Kidney glomerular epithelial cell (primary cell): ENCODE measurements around the gene MMS22L.

Source experiments
- DNase-seq: peaks from one replicate; lab custom pipeline; 2025; lab: John Stamatoyannopoulos, UW

Gene MMS22L

DNA sequence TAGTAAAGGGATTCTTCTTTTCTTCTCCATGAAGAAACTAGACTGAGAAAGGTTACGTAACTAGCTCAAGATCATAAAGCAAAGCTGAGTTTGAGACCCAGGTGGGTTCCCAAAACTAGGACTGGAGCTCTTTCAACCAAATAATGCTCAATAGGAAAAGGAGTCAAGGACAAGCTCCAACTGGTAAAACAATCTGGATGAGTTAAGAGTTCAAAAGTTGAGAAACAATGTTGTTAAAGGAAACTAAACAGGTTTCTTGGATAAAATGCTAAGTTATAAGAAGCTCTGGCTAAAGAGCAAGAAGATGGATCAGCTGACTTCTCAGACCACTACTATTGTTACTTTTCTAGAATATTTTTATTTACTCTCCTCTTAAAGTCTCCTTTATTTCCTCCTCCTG, 137.3 kb downstream of the MMS22L start:
- no peak for DNase-seq

DNA sequence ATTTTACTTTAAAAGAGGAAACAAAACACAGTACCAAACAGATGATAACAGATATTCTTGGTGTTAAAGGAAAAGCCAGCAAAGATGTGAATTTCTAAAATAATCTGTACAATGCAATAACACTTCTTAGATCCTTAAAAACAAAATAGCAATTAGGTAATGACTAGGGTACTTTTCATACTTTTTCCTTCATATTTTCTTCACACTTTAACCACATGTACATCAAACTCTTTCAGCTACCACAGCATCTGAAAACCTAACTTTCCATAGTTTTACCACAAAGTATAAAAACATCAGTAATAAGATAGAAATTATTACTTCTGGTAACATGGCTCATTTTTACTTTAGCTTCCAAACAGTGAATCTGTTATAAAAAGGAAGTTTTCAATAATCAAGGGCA, 141.3 kb downstream of the MMS22L start:
- DNase-seq = no peak

DNA sequence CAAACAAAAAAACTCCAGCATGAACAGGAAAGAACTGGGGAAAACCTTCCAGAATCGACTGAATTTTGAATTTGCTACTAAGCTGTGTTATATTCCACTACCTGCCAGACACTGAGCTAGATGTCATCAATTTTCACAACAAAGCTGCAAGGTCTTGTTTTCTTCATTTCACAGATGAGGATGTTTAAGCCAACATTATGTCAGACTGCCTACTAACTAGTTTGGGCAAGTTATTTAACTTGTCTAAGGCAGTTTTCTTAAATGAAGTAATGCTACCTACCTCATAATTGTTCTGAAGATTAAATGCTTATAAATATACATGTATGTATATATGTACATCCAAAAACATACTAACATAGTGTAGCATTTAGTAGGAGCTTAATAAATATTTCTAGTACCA, 144.4 kb downstream of the MMS22L start:
- no peak for DNase-seq

DNA sequence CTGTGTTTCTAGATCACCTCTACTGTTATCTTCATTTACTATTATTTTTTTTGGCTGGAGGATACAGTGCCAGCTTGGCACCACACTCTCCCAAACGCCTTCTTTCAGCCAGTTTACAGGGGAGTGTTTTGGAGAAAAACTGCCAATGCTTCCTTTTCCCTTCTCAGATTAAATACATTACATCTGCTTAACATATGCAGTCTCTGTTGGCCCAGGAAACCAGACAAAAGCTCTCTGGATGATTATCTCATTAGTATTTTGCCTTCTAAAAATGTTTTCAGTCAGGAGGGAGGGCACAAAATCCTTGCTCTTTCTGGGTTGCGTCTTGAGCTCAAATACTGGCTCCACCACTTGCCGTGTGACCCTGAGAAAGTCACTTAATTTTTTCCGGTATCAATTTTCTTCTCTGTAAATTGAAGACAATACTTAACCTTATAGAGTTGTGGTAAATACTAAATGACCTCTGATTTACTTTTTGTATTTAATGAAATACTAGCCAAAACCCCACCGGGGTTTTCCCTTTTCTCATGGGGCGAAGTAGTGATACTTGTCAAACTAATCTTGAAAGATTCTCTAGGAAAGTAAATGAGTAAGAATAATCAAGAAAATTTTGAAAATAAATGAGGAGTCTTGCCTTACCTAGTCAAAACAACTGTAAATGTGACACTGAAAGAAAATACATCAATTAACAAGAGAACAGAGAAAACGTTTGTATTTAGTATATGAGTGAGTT, 146.2 kb downstream of the MMS22L start:
- no peak for DNase-seq

DNA sequence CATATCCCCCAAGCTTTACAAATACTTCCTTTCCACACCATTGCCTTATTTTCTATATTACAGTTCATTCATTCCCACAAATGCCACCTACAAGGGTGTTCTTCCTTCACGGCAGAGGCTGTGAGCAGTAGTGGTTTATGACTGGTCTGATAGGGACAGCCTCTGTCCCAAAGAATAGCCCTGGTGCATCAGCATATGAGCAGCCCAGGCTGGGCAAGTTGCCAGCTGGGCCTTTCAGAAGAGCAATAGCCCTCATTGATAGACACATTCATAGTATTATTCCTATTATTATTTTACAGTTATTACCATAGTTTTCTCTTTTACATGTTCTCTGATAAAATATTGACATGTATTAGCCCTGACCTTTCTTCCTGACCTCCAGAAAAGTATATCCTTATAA, 149.9 kb downstream of the MMS22L start:
- no peak for DNase-seq

DNA sequence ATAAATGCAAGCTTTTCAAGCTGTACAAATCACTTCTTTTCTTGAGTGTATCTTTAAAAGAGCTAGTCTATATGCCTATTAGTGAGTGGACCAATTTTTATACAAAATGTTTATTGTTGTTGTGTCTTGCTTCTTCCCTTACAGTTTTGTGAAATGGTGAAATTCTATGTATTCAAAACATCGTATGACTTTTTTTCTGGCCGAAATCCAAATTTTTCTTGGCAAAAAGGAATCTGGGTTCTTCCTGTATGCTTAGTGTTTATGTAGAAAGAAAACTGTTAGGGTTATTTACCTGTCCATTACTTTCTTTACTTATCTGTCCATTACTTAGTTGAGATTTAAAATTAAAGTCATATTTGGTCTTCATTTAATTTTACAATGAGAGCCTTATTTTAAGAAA, 153.9 kb downstream of the MMS22L start:
- DNase-seq = no peak

DNA sequence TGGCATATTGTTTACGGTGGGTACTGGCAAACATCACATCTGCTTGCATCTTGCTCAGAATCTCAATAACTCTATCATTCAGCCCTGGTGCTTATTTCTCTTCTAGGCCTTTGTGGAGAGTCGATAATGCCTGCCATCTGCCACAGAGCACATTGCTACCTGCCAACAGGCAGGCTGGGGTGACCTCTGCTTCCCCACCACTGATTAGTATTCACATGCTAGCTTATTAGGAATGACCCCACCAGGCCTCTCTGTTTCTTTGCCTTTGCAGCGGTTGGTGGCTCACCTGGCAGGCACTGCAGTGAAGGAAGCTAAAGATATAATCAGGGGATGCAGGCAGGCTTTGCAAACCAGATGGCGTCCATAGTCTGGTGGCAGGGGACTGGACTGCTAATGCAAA, 154.5 kb downstream of the MMS22L start:
- DNase-seq = no peak

DNA sequence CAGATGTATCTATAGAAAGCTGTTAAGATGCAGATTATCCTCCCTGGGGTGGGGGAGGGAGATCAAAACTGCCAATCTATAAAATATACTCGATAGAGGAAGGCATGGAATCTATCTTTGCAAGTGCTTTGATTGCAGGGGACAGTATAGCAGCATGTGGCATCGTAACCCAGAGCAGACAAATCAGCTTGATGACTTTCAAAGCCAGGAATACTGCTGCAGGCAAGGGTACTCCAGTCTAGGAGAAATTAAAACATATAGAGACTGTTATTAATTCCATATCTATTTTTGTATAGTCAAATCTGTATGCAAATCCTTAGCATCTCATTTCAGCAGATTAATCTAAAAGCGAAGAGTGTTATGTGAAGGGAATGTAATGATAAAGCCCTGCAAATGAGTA, 159.4 kb downstream of the MMS22L start:
- no peak for DNase-seq

DNA sequence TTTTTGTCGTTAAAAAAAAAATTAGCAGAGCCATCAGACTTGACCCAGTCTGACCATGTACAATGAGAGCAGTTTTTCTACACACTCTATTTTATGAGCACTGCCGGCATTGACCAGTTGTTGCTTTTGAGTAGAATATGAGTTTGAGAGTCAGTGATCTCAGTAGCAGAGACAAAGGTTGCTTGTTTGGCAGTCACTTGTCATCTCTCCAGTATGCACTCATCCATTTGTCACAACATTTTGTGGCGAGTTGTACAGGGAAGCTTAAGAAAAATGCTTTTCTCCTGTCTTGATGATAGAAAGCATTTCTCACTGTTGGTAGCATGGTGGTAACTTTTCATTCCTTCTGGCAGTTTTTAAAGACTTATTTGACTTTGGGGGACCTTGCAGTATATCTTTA, 159.9 kb downstream of the MMS22L start:
- no peak for DNase-seq

DNA sequence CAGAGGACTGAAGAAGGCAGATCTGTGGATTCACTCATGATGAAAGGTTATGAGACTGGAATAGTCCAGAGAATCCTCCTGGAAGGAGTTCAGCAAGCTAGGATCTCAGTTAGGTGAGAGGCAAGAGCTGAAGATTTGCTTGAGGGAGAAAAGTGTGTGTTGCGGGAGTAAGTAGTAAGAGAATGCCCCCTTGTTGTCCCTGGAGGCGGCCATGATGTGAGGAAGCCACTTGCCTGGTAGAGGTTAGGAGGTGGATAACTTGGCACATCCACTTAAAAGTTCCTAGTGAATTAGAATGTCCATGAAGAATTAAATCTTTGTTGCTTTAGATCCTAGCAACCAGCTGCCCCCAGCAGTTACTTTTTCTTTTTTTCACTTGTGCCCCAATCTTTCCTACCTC, 162.5 kb downstream of the MMS22L start:
- DNase-seq = no peak

DNA sequence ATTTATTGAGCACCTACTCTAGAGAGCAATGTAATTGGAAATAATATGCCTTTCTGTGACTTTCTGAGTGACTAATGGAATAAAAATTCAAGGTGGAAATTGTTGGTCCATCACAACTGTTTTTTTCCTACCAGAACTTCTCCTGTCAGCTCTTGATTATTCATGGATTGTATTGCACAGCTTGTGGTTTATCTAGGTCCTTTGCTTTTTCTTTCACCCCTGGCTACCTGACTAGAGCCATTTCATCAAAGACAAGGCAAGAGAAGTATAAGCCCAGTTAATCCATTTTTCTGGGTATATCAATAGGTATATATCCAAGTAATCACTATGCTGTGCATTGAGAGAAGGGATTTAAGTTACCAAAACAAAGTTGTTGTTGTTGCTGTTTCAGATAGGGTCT, 168.4 kb downstream of the MMS22L start:
- no peak for DNase-seq

DNA sequence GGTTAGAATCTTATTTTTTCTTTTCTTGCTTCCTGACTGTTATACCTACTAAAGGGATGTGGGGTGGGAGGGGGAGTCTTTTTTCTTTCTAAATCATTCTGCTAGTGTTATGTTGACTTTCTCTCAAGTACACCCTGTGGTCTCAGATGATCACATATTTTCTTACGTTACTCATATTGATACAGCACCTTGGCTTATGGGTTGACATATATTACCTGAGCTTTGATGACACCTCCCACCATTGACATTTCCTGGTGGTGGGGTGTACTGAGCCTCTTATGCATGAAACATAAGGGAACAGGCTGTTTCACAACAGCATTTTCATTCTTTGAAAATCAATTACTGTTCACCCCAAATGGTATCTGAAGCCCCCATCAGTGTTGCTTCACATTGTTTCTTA, 169.8 kb downstream of the MMS22L start:
- no peak for DNase-seq

DNA sequence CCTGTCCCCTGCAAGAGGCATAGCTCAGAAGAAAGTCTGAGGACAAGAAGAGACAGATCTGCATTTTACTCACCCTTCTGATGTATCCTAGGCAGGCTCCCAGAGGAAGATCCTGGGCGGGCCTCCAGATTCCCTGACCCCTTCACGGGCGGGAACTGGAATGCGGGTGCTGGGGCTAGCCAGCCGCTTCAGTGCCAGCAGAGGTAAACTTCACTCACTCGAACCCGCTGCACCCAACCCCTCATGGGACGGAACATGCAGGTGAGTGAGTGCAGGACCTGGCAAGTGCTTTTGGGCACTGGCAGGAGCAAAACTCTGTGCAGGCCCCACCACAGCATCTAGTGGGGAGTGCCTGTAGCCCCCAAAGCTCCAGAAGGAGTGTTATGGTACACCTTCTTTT, 171.8 kb downstream of the MMS22L start:
- DNase-seq = no peak

DNA sequence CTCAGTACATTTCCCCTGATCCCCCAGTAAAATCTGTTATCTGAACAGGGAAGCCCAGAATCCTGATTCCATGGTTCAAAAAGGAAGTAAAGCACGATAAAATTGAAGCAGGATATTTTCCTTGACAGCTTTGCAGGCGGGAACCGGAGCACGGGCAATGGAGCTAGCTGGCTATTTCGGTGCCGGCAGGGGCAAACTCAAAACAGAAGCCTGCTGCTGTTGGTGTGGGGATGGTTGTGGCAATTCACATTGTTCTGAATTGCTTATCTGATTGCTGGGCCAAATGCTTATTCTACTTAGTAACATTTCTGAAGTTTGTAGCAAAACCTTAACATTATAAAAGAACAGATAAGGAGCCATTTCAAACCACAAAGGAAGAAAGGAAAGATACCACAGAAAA, 172.4 kb downstream of the MMS22L start:
- DNase-seq = no peak

DNA sequence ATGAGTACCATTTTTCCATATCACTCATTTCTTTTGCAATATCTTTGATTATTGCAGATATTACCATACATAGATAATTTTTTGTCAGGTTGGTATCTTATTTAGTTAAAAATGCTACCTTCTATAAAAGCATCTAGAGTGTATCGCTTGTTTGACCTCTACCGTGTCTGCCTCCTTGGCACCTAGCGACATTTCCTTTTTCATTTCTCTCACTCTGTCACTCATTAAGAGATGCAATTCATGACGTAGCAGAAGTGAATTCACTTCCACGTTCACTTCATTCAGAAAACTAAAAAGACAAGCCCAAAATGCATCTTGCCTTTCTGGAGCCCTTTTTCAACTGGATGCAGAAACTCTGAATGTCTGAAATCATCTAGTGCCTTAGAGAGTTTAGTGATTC, 172.9 kb downstream of the MMS22L start:
- no peak for DNase-seq

DNA sequence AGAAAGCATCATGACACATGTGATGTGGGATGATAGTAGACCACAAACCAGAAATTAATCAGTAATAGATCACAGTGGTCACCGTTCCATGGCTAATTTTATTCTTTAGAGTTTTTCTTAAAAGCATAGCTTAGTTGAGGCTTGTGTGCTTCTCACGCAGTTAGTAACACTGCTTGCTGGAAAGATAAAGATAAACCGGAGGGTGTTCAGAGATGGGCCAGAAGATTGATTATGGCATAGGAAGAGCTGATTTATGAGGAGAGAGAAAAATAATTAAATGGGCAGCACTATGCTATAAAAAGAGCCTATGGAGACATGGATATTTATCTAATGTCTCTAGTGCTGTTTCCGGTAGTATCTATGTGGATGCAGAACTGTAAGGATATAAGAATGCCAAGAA, 173.6 kb downstream of the MMS22L start:
- no peak for DNase-seq

DNA sequence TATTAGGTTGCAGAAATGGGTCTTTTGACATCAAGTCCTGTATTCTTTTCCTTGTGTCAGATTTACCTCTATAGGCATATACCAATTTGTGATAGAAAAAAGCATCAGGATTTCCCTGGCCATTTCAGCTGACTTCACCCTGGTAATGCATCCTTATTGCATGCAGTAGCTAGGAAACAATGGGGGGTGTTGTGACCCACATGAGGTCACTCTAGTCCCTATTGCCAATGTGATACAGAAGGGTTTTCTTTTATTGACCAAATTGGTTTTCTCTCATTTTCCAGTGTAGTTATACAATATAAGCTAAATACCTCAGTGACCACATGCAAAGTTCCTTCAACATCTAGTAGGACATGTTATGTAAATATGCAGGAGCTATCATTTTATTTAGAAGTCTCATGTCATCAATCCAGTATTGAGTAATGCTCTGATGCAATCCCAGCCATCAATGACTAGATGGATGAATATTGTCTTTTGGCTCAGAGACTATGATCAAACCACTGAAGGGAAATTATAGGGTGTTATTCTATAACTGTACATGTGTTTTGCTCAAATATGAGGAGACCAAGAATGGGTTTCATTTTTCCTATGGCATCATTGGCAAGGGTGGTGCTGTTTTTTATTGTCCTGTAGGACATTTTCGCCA, 180.7 kb downstream of the MMS22L start:
- no peak for DNase-seq

DNA sequence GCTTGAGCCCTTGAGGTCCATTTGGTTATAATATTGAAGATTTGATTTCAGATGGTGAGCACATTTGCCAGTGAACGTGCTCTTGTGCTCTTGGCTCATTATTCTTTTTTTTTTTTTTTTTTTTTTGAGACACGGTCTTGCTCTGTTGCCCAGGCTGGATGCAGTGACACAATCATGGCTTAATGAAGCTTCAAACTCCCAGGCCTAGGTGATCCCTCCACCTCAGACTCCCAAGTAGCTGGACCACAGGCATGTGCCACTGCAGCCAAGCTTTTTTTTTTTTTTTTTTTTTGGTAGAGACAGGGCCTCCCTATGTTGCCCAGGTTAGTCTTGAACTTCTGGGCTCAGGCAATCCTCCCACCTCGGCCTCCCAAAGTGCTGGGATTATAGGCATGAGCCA, 182.3 kb downstream of the MMS22L start:
- DNase-seq = no peak

DNA sequence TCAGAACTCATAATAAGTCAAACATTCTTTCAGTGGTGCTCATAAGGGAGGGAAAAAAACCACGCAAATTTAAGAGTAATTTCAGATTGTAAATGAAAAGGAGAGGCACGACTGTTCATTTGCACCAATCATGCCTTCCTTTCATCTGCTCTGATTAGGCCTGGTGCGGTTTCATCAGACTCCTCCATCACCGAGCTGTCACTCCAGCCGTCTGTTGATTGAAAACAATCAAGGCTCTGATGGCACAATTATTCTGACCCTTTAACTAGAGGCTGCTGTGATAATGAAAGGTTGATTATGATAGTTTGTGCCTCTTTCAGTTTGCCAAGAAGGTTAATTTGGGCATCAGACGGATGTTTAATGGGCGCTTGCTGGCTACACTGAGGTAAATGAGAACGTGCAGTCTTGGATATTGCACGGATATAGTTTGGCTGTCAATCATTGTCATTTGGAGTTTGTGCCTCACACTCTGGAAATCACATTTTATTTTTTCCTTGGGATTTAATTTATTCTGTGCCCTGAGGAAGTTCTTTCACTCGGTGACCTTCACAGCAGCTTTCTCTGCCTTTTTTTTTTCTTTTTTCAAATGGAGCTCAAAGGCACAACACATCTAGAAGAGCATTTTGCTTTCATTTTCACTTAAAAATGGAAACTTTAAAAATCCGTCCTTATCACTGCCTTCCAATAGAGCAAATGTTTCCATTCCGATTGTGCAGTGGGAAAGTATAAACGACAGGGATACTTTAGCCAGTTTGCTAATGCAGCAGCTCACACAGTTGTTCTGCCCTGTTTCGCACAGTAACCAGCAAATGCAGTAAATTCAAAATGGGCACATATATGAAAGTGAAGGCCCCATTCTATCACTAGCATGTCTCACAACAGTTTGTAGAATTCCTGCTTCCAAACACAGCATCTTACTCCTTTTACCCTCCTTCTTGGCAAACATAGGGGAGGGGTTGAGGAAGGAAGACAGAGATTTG, 185.7 kb downstream of the MMS22L start:
- DNase-seq = no peak

DNA sequence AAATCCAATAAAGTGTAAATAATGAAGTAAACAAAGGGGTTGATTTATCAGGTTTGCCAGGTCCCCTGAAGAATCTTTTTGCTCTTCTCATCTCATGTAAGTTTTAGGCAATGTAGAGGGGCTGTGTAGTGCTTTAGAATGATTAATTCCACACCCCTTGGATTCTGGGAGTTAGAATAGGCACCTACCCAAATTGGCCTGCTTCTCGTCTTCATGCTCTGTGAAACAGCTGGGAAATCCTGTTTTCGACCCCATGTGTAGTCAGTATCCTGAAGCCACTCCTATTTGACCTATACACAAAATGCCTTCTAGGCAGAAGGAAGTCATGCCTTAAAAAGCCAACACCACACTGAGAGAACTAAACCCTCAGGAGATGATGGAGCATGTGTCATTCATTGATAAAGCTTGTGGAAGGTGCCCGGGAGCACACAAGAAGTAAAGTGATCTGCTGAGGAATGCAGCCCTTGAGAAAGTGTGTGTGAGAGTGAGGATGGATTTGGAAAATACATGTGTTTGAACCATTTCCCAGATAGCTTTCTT, 187.6 kb downstream of the MMS22L start:
- DNase-seq = no peak

DNA sequence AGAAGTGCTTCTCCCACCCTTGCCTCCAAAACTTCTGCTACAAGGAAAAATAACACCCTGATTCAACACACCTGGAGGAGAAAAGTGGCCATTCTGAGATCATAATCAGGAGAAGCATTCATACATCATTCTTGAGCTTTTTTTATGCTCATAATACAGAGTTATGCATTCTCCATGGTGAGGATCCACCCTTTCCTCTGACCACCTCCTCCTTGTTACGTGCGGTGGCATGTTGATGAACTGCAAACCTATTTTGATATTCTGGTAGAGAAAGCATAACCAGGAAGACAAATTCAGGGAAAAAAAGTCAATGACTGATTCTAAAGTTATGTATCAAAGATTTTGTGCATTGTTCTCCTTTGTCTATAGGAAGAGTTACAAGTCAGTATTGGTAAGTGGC, 188.6 kb downstream of the MMS22L start:
- no peak for DNase-seq

DNA sequence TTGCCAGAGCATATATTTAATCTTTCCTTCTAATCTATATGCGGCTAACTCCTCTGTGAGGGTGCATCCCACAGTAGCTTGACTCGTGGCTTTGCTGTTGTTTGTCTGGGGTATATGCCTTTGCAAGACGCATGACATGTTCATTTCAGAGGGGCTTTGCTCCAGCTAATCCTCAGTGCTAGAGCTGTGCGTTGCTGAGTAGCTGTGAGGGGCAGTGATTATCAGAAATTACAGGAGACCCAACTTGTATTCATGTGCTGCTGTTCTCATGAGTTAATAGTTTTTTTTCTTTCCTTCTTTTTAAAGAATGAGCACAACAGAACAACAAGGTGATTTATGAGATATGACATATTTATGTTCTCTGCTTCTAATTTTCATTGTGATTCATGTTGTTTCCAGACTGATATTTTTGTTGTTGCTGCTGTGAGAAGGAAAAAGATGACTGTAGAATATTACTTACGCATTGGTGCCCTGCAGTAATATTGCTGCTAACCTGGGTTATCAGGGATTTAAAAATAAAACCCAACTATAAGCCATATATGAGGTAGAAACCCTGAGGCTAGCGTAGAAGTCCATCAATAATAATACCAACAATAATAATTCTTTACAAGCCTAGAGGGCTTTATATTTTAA, 190.2 kb downstream of the MMS22L start:
- no peak for DNase-seq
